GM21528 (cell line): ENCODE results near the gene STK16.
A peak's percentile ranks its signal among the peaks of the same experiment; 100 is the strongest.

Experiments used
- ATAC-seq: cut with Tn5 transposase; IDR thresholded peaks from one replicate; pipeline ENCODE4 v1.9.1; 2021; ENCODE audit warnings: mild to moderate bottlenecking, moderate library complexity; ENCODE audit not compliant: unreplicated experiment, low FRiP score

The STK16 gene

GRCh38 chr2:219213026-219213415 is 32.3 kb upstream of the STK16 start:
- ATAC-seq = no peak

GRCh38 chr2:219213486-219214071 is 31.7 kb upstream of the STK16 start:
- no peak for ATAC-seq

- no peak for ATAC-seq
Measured at GRCh38 chr2:219214141-219214540, 31.1 kb upstream of the STK16 start.

GRCh38 chr2:219214786-219215185 is 30.5 kb upstream of the STK16 start:
- no peak for ATAC-seq

- ATAC-seq = no peak
Measured at GRCh38 chr2:219215871-219216534, 29.3 kb upstream of the STK16 start.

GRCh38 chr2:219216535-219216915 is 28.8 kb upstream of the STK16 start:
- ATAC-seq = no peak

GRCh38 chr2:219218217-219218731 is 27.0 kb upstream of the STK16 start:
- ATAC-seq = peak; percentile 33

GRCh38 chr2:219218732-219219701 is 26.3 kb upstream of the STK16 start, which contains the start of gene ABCB6:
Gene ABCB6 (minus strand): TSS chr2:219218958. CDS start chr2:219218673, 285 bp downstream.
- ATAC-seq = peak; percentile 78

GRCh38 chr2:219219784-219220532 is 25.3 kb upstream of the STK16 start:
- ATAC-seq = no peak

- ATAC-seq = no peak
Measured at GRCh38 chr2:219220652-219221402, 24.5 kb upstream of the STK16 start.

- no peak for ATAC-seq
Measured at GRCh38 chr2:219221957-219222518, 23.2 kb upstream of the STK16 start.

- ATAC-seq = no peak
Measured at GRCh38 chr2:219223831-219224610, 21.3 kb upstream of the STK16 start.

GRCh38 chr2:219225350-219225749 is 19.9 kb upstream of the STK16 start:
- ATAC-seq = no peak

GRCh38 chr2:219228041-219228910 is 17.0 kb upstream of the STK16 start:
- ATAC-seq = no peak

- peak; percentile 1 for ATAC-seq
Measured at GRCh38 chr2:219228911-219229304, 16.4 kb upstream of the STK16 start.

GRCh38 chr2:219229305-219230058 is 15.8 kb upstream of the STK16 start, which contains the start of the genes ANKZF1 and ATG9A:
Gene ANKZF1 (plus strand): TSS chr2:219229806. CDS start chr2:219230258, 452 bp downstream.
Gene ATG9A (minus strand): TSS chr2:219229636. CDS start chr2:219228024, 1,612 bp downstream.
- peak; percentile 97 for ATAC-seq
